Measurements from ENCODE around the gene TPO.

DNA sequence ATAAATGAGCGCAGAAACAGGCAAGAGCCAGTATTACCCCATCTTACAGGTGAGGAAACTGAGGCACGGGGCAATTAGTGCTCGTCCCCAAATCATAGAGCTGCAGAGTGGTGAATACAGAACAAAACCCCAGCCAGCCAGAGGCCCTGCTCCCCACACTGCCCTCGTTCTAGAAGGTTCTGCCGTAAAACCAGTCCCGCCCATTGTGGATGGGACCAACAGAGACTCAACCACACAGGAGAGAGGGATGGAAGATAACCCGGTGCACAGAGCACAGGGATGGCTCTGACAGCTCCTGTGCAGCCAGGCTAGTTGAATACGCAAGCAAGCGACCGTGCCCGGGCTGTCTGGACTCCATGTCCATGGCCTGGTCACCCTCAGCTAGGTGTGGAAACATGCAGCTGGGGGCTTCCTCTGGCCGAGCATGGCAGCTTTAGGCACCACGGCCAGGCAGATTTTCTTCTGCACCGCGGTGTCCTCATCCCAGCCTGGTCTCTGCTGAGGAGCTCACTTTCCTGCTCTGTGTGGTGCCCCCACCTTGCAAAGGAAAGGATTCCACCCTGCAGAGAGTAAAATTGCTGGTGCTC lies 146.4 kb downstream of the TPO start:
- TF ChIP-seq, protein P1, sequence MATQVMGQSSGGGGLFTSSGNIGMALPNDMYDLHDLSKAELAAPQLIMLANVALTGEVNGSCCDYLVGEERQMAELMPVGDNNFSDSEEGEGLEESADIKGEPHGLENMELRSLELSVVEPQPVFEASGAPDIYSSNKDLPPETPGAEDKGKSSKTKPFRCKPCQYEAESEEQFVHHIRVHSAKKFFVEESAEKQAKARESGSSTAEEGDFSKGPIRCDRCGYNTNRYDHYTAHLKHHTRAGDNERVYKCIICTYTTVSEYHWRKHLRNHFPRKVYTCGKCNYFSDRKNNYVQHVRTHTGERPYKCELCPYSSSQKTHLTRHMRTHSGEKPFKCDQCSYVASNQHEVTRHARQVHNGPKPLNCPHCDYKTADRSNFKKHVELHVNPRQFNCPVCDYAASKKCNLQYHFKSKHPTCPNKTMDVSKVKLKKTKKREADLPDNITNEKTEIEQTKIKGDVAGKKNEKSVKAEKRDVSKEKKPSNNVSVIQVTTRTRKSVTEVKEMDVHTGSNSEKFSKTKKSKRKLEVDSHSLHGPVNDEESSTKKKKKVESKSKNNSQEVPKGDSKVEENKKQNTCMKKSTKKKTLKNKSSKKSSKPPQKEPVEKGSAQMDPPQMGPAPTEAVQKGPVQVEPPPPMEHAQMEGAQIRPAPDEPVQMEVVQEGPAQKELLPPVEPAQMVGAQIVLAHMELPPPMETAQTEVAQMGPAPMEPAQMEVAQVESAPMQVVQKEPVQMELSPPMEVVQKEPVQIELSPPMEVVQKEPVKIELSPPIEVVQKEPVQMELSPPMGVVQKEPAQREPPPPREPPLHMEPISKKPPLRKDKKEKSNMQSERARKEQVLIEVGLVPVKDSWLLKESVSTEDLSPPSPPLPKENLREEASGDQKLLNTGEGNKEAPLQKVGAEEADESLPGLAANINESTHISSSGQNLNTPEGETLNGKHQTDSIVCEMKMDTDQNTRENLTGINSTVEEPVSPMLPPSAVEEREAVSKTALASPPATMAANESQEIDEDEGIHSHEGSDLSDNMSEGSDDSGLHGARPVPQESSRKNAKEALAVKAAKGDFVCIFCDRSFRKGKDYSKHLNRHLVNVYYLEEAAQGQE (IDR thresholded peaks at IDR 0.05; ENCODE audit: insufficient read depth in 1 of 2, low read depth in 2 of 2, low read length in 2 of 2): no peak
- no peak for TF ChIP-seq POLR2AphosphoS5 (IDR thresholded peaks at IDR 0.05; ENCODE audit: low read depth, low read length)
- TF ChIP-seq TAF1 (IDR thresholded peaks at IDR 0.05; ENCODE audit: borderline replicate concordance, insufficient read depth, low read length): no peak
- TF ChIP-seq SIN3A (IDR thresholded peaks at IDR 0.05; ENCODE audit: borderline replicate concordance, insufficient read depth, low read length): no peak
- no peak for TF ChIP-seq FOXP2 (optimal IDR thresholded peaks at IDR 0.05; ENCODE audit: borderline replicate concordance, extremely low read depth, extremely low read length, insufficient read depth)

Data from PFSK-1 (cell line).